BE2C (cell line): ENCODE results near the gene DNAJB12.

Experiments used
- DNase-seq: peaks from one replicate; pipeline ENCODE4 v3.0.0-alpha.2; 2020
- H3K27me3 ChIP-seq: fragments of 250-450 bp; sonication (Bioruptor Pico); 2 replicates; pipeline ENCODE4 v1.5.1; 2020; ENCODE audit warnings: mild to moderate bottlenecking
- H3K36me3 ChIP-seq: fragments of 250-450 bp; sonication (Bioruptor Pico); 2 replicates; pipeline ENCODE4 v1.5.1; 2020; ENCODE audit warnings: mild to moderate bottlenecking
- H3K4me1 ChIP-seq: fragments of 250-450 bp; sonication (Bioruptor Pico); 2 replicates; pipeline ENCODE4 v1.5.1; 2020
- H3K4me3 ChIP-seq: 2 replicates; pipeline ENCODE4 v1.5.1; 2011; ENCODE audit warnings: low read depth, low read length
- H3K9me3 ChIP-seq: fragments of 250-450 bp; sonication (Bioruptor Pico); 2 replicates; pipeline ENCODE4 v1.5.1; 2020
- CTCF ChIP-seq: IDR thresholded peaks from 2 replicates; pipeline ENCODE4 v1.5.1; 2012; ENCODE audit warnings: mild to moderate bottlenecking, low read depth, low read length

Gene DNAJB12

GRCh38 chr10:72338180-72338579, 16.5 kb downstream of the DNAJB12 start:
- Histone ChIP-seq H3K27me3 (no peaks in the 10 kb centered on the region), H3K36me3 (peaks cover 31% of the 10 kb centered on the region), H3K4me3 (no peak overlapping the region), H3K4me1 (peaks cover 36% of the 10 kb centered on the region), H3K9me3 (no peaks in the 10 kb centered on the region)
- DNase-seq, result no peak
- no peak for TF ChIP-seq CTCF

- H3K27me3 ChIP-seq, result no peaks in the 10 kb centered on the region
- DNase-seq, result no peak
- H3K36me3 ChIP-seq, result peaks cover 29% of the 10 kb centered on the region
- TF ChIP-seq CTCF, result no peak
- peaks cover 41% of the 10 kb centered on the region for H3K4me1 ChIP-seq
- no peak overlapping the region for H3K4me3 ChIP-seq
- no peaks in the 10 kb centered on the region for H3K9me3 ChIP-seq
These were observed 17.0 kb downstream of the DNAJB12 start for GRCh38 chr10:72337722-72338121.

- no peak overlapping the region for H3K4me3 ChIP-seq
- TF ChIP-seq CTCF, result peak; percentile 94
- peak; percentile 92 for DNase-seq
- H3K36me3 ChIP-seq, result peaks cover 29% of the 10 kb centered on the region
- H3K9me3 ChIP-seq, result no peaks in the 10 kb centered on the region
- H3K4me1 ChIP-seq, result peaks cover 44% of the 10 kb centered on the region
- no peaks in the 10 kb centered on the region for H3K27me3 ChIP-seq
These were observed 17.6 kb downstream of the DNAJB12 start for GRCh38 chr10:72337039-72337629.

GRCh38 chr10:72336259-72337038, 18.3 kb downstream of the DNAJB12 start:
- Histone ChIP-seq H3K9me3 (no peaks in the 10 kb centered on the region), H3K4me1 (peaks cover 47% of the 10 kb centered on the region), H3K36me3 (peaks cover 29% of the 10 kb centered on the region), H3K27me3 (no peaks in the 10 kb centered on the region), H3K4me3 (no peak overlapping the region; the same call in 1 of the 2 replicates)
- TF ChIP-seq CTCF, result no peak
- DNase-seq, result no peak

- H3K36me3 ChIP-seq, result peaks cover 24% of the 10 kb centered on the region
- peak overlapping the region; percentile 28; the same call in 1 of the 2 replicates for H3K4me3 ChIP-seq
- TF ChIP-seq CTCF, result peak; percentile 35
- H3K27me3 ChIP-seq, result no peaks in the 10 kb centered on the region
- peak; percentile 87 for DNase-seq
- H3K4me1 ChIP-seq, result peaks cover 55% of the 10 kb centered on the region
- no peaks in the 10 kb centered on the region for H3K9me3 ChIP-seq
These were observed 19.1 kb downstream of the DNAJB12 start for GRCh38 chr10:72335394-72336258.
